GM15510 (cell line): ENCODE results near the gene FAM120A.

Experiments used
- POLR2A ChIP-seq: IDR thresholded peaks from 3 replicates; pipeline ENCODE4 v1.6.1; 2011; ENCODE audit warnings: borderline replicate concordance; ENCODE audit not compliant: insufficient read length; ENCODE audit errors: extremely low read depth

Gene FAM120A

DNA sequence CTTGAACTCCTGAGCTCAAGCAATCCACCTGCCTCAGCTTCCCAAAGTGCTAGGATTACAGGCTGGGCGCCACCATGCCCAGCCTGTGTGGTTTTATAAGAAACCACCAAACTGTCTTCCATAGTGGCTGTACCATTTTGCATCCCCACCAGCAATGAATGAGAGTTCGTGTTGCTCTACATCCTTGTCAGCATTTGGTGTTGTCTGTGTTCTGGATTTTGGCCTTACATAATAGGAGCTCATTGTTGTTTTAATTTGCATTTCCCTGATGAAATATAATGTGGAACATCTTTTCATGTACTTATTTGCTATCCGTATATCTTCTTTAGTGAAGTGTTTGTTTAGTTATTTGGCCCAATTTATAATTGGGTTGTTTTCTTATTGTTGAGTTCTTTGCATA, 154.7 kb downstream of the FAM120A start:
- TF ChIP-seq POLR2A, result no peak

DNA sequence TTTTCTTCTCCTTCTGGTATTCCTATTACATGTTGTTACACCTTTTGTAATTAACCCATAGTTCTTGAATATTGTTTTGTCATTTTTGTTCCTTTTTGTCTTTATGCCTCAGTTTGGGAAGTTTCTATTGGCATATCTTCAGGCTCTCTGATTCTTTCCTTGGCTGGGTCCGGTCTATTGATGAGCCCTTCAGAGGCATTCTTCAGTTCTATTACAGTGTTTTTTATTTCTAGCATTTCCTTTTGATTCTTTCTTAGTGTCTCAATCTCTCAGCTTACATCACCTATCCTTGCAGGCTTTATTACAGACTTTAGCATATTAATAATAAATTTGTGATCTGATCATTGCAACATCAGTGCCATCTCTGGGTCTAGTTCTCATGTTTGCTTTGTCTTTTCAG, 158.7 kb downstream of the FAM120A start:
- TF ChIP-seq POLR2A, result no peak

- no peak for TF ChIP-seq POLR2A
These were observed 160.7 kb downstream of the FAM120A start for GRCh38 chr9:93612052-93612795.

DNA sequence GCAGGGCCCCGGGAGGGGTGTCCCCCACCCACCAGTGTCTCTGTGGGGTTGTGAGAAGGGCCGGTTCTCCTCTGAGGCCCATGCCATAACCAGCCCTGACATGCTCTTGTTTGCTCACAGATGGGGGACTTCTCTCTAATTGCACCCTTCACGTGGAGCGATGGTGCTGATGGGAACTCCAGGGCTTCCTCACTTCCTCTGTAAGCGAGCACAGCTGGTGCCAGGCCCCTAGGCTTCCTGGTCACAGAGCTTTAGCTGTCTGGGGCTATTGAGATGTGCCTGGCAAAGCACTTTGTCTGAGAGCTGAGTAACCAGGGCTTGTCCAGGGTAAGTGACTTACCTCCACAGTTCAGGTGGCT, 161.3 kb downstream of the FAM120A start:
- TF ChIP-seq POLR2A, result no peak

DNA sequence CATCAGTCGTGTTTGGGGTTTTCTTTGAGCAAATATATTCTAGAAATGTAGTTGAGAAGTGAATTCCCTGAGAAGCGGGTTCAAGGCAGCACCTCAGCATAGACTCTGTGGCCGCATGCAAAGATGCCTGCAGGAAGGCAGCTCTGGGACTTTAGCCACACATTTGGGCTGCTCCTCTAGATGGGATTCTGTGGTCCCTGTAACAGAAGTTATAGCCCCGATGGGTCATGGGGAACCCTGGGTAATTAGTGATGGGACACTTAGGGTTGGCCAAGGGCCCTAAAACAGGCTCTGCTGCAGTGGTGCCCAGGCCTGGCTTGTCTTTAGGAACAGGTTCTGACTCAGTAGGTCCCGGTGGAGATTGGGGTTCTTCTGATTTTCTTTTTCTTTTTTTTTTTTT, 161.7 kb downstream of the FAM120A start:
- no peak for TF ChIP-seq POLR2A

DNA sequence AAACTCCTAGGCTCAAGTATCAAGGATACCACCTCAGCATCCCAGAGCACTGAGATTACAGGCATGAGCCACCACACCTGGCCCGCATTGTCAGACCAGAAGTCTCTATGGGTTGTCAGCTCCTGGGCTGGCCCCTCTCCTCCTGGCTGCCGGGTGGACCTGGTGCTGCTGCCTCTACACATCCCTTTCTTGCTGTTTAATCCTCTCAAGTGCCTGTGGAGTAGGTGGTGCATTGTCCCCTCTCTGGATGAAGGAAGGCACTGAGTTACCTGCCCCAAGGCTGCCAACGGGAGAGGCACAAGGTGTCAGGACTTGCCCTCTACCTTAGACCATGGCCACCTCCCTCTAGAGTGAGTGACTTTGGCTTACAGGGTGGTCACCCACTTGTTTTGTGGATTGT, 162.3 kb downstream of the FAM120A start:
- no peak for TF ChIP-seq POLR2A

GRCh38 chr9:93614830-93615468, 163.5 kb downstream of the FAM120A start:
- TF ChIP-seq POLR2A, result no peak
